A549 (cell line): Measurements from ENCODE around the gene FMNL2.

Experiments
- POLR2A ChIP-seq: IDR thresholded peaks from 2 replicates; pipeline ENCODE4 v1.6.1; 2012; ENCODE audit warnings: mild to moderate bottlenecking, low read length
- RCOR1 ChIP-seq: fragments of 150-350 bp; IDR thresholded peaks from 2 replicates; pipeline ENCODE4 v1.6.1; 2014; ENCODE audit warnings: antibody characterized with exemption, low read length, low read depth
- SREBF2 ChIP-seq: fragments of 450-650 bp; IDR thresholded peaks from 2 replicates; pipeline ENCODE4 v1.6.1; 2014; ENCODE audit warnings: mild to moderate bottlenecking, moderate library complexity
- TF ChIP-seq, protein P1 (sequence below): fragments of >200 bp; sonication (Bioruptor Twin); formaldehyde crosslinking; IDR thresholded peaks from 3 replicates; pipeline ENCODE4 v1.5.1; 2016

DNA sequence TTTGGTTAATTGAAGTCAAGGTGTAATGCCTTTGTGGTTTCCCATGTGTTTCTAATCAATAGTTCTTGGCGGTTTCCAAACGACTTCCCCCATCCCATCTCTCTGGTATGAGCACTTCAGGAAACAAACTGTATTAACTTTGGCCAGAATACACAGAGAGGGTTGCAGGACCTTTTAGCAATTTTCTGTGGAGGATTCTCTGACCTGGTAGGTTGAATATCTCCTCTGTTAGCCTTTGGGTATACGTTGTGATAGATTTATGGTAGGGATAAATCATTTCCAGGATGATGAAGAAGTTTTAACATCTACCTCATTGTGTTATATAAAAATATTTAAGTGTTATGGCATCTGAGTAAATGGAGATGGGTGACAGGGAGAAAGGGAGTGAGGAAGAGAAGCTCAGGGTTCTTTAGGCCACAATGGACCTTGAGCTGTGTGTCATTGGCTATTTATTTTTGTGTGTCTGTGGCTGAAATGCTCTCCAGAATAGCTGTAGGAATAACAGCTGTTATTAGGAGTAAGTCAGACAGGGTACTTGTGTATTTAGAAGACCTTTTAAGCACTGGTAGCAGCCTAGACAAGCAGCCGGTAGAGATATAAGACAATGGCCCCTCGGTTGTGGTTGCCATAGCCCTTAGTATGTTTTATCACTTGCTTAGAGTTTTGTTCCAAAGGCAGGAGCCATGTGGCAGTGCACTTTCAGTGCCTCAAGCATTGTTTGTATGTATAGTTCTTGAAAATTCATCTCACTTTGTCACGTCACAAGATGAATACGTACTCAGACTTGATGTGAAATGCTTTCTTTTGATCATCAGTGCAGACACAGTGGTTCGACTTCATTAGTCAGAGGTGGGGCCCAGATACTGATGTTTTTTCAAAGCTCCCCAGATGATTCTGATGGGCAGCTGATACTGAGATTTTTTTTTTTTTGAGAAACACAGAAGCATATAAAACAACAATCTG lies 91.1 kb downstream of the FMNL2 start:
- TF ChIP-seq, protein P1, sequence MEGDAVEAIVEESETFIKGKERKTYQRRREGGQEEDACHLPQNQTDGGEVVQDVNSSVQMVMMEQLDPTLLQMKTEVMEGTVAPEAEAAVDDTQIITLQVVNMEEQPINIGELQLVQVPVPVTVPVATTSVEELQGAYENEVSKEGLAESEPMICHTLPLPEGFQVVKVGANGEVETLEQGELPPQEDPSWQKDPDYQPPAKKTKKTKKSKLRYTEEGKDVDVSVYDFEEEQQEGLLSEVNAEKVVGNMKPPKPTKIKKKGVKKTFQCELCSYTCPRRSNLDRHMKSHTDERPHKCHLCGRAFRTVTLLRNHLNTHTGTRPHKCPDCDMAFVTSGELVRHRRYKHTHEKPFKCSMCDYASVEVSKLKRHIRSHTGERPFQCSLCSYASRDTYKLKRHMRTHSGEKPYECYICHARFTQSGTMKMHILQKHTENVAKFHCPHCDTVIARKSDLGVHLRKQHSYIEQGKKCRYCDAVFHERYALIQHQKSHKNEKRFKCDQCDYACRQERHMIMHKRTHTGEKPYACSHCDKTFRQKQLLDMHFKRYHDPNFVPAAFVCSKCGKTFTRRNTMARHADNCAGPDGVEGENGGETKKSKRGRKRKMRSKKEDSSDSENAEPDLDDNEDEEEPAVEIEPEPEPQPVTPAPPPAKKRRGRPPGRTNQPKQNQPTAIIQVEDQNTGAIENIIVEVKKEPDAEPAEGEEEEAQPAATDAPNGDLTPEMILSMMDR: no peak
- TF ChIP-seq SREBF2 (no peak), RCOR1 (no peak), POLR2A (no peak)
